Astrocyte of the cerebellum (primary cell): ENCODE data around the gene SH3TC1.

Experiments used
- DNase-seq: peaks from one replicate; pipeline ENCODE4 v3.0.0-alpha.2; 2011; ENCODE audit warnings: low read depth
- H3K4me3 ChIP-seq: 2 replicates; pipeline ENCODE4 v1.5.1; 2011; ENCODE audit warnings: mild to moderate bottlenecking, low read depth, low read length, moderate library complexity
- CTCF ChIP-seq: IDR thresholded peaks from 2 replicates; pipeline ENCODE4 v1.5.1; 2012; ENCODE audit warnings: low read length, low read depth, moderate library complexity, mild to moderate bottlenecking; ENCODE audit errors: missing control alignments
- in situ Hi-C: cut with HindIII; loops from 2 replicates; pipeline ENCODE4 v1.10.0; 2017; ENCODE audit warnings: low sequenced_read_pairs

SH3TC1 gene

DNA sequence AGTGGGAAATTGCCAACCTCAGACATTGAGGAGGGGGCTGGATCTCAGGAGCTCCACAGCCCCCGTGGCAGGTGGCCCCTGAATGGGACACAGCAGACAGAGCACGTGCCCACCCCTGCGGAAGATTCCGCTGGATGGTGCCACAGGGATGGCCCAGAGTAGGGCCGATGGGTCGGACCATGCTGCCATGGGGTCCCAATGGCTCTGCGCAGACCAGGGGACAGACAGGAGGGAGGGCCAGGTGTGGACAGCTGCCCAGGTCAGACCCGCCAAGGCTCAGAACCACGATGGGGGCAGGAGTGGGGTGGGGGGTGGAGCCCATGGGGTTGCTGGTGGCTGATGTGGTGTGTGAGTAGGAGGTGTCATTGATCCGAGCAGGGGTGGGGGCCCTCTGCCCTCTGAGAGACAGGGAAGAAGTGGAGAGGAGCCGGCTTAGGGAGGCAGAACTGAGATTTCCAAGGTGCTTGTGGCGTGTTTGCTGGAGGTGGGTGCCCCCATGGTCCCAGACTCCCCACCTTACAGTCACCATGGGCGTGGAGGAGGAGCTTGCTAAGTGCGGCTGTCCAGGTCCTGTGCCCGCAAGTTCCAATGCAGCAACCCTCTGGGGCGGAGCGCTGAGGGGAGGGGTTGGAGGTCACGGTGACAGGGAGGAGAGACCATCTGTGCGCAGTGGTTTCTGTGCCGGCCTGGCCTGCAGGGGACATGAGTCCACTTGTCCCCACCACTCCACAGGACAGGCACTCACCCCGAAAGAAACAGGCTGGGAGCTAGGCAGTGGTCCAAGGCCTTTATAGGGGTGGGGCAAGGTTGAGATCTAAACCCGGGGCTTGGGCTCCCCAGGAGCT lies 12.9 kb downstream of the SH3TC1 start:
- H3K4me3 ChIP-seq = no peak overlapping the region
- DNase-seq = no peak
- in situ Hi-C loops = no loop called here
- no peak for TF ChIP-seq CTCF

- no peak for TF ChIP-seq CTCF
- no peak for DNase-seq
- no peak overlapping the region for H3K4me3 ChIP-seq
- in situ Hi-C loops = no loop called here
Measured at GRCh38 chr4:8212622-8213021, 13.5 kb downstream of the SH3TC1 start.

- in situ Hi-C loops = no loop called here
- no peak overlapping the region for H3K4me3 ChIP-seq
- TF ChIP-seq CTCF = no peak
- DNase-seq = no peak
Measured at GRCh38 chr4:8213121-8213520, 14.0 kb downstream of the SH3TC1 start.

GRCh38 chr4:8214136-8214535 lies 15.0 kb downstream of the SH3TC1 start:
- in situ Hi-C loops = no loop called here
- no peak for DNase-seq
- TF ChIP-seq CTCF = no peak
- no peak overlapping the region for H3K4me3 ChIP-seq

- no peak overlapping the region for H3K4me3 ChIP-seq
- in situ Hi-C loops = no loop called here
- TF ChIP-seq CTCF = no peak
- no peak for DNase-seq
Measured at GRCh38 chr4:8215001-8215427, 15.9 kb downstream of the SH3TC1 start.

DNA sequence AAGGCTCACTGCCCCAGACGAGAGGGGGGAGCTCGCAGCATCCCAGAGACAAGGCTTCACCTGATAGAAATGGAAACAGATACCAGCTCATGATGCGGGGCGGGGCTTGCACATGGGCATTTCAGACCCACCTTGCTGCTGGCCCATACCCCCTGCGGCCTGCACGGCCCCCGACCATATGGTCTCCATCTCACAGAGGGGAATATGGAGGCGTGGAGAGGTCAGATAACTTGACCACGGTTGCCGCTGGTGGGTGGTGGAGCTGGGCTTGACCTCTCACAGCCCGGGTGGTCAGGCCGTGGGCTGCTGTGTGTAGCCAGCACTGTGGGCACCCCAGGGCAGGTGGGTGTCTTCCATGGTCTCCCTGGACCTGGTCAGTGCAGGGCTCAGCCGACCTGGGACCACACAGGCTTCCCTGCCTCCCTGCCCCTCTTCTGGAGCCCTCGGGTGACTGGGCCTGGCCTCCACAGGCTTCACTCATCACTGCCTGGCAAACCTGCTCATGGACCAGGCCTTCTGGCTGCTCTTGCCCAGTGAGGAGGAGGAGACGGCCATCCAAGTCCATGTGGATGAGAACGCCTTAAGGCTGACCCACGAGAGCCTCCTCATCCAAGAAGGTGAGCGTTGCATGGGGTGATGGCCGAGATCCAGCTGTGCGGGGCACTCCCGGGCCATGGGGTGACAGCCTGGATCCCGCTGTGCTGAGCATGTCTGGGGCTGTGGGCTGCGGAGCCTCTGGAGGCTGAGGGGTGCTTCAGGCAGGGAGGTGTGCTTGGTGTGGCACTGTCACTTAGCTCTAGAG lies 16.8 kb downstream of the SH3TC1 start:
- no peak for TF ChIP-seq CTCF
- no peak for DNase-seq
- no peak overlapping the region for H3K4me3 ChIP-seq
- in situ Hi-C loops = no loop called here
